ENCODE data around the gene FRYL. TPM values are rescaled to one million over a fixed set of nuclear protein-coding genes. Genes with fewer than 3 reads are reported as not detected.

The FRYL gene
- total and polyA plus RNA-seq, 2 of the 13 experiments (the other 11 are each of a cell fraction or from before 2014, with no cell fraction given): 9.7 to 19.6 TPM

GRCh38 chr4:48779095-48779997 lies 733 bp downstream of the FRYL start (continued):
- TF ChIP-seq MXD1 (CRISPR knock-in tag; IDR thresholded peaks at IDR 0.05) (peak; percentile 28; the same call in 1 of the 2 replicates), MAF1 (CRISPR knock-in tag; IDR thresholded peaks at IDR 0.05; ENCODE audit: borderline replicate concordance) (no peak), ZNF556 (CRISPR knock-in tag; IDR thresholded peaks at IDR 0.05; ENCODE audit: borderline replicate concordance) (no peak), NRL (CRISPR knock-in tag; IDR thresholded peaks at IDR 0.05; ENCODE audit: borderline replicate concordance) (no peak), ZNF558 (CRISPR knock-in tag; IDR thresholded peaks at IDR 0.05; ENCODE audit: borderline replicate concordance) (no peak), PAWR (CRISPR knock-in tag; IDR thresholded peaks at IDR 0.05; ENCODE audit: borderline replicate concordance) (no peak), SPEN (CRISPR knock-in tag; IDR thresholded peaks at IDR 0.05; ENCODE audit: low read depth) (no peak), FOXO1 (CRISPR knock-in tag; IDR thresholded peaks at IDR 0.05) (no peak), KLF16 (CRISPR knock-in tag; IDR thresholded peaks at IDR 0.05) (no peak), ZNF768 (CRISPR knock-in tag; IDR thresholded peaks at IDR 0.05) (peak; percentile 39; the same call in 1 of the 2 replicates), ZMYM4 (CRISPR knock-in tag; IDR thresholded peaks at IDR 0.05) (no peak), TCF12 (IDR thresholded peaks at IDR 0.05) (no peak), TCF12 (CRISPR knock-in tag; IDR thresholded peaks at IDR 0.05) (0 out of 2 replicates have a peak, but pooled peaks have one; percentile 58), XRCC5 (optimal IDR thresholded peaks at IDR 0.05; ENCODE audit: low read length) (no peak), CAMTA2 (CRISPR knock-in tag; IDR thresholded peaks at IDR 0.05; ENCODE audit: borderline replicate concordance) (no peak), ZBTB43 (CRISPR knock-in tag; conservative IDR thresholded peaks at IDR 0.05) (no peak), CTCF (CRISPR knock-in tag; IDR thresholded peaks at IDR 0.05) (peak; percentile 29; the same call in 1 of the 2 replicates), RFX3 (CRISPR knock-in tag; IDR thresholded peaks at IDR 0.05) (no peak), KDM1A (CRISPR knock-in tag; IDR thresholded peaks at IDR 0.05) (no peak)
- TF ChIP-seq, protein P1, sequence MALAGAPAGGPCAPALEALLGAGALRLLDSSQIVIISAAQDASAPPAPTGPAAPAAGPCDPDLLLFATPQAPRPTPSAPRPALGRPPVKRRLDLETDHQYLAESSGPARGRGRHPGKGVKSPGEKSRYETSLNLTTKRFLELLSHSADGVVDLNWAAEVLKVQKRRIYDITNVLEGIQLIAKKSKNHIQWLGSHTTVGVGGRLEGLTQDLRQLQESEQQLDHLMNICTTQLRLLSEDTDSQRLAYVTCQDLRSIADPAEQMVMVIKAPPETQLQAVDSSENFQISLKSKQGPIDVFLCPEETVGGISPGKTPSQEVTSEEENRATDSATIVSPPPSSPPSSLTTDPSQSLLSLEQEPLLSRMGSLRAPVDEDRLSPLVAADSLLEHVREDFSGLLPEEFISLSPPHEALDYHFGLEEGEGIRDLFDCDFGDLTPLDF (CRISPR knock-in tag; IDR thresholded peaks at IDR 0.05): 0 out of 2 replicates have a peak, but pooled peaks have one; percentile 11
- TF ChIP-seq, protein P2, sequence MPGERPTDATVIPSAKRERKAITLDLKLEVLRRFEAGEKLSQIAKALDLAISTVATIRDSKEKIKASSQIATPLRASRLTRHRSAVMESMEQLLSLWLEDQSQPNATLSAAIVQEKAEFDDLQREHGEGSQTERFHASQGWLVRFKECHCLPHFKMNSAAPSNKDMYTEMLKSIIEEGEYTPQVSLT (CRISPR knock-in tag; IDR thresholded peaks at IDR 0.05; ENCODE audit: borderline replicate concordance, low read depth): no peak
- TF ChIP-seq, protein P3, sequence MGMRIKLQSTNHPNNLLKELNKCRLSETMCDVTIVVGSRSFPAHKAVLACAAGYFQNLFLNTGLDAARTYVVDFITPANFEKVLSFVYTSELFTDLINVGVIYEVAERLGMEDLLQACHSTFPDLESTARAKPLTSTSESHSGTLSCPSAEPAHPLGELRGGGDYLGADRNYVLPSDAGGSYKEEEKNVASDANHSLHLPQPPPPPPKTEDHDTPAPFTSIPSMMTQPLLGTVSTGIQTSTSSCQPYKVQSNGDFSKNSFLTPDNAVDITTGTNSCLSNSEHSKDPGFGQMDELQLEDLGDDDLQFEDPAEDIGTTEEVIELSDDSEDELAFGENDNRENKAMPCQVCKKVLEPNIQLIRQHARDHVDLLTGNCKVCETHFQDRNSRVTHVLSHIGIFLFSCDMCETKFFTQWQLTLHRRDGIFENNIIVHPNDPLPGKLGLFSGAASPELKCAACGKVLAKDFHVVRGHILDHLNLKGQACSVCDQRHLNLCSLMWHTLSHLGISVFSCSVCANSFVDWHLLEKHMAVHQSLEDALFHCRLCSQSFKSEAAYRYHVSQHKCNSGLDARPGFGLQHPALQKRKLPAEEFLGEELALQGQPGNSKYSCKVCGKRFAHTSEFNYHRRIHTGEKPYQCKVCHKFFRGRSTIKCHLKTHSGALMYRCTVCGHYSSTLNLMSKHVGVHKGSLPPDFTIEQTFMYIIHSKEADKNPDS (CRISPR knock-in tag; IDR thresholded peaks at IDR 0.05): peak; percentile 20; the same call in 1 of the 2 replicates

Measured in HepG2 (cell line).